Right cardiac atrium (tissue), 5 donors: Measurements from ENCODE around the gene UGT1A5. TPM values are rescaled to one million over a fixed set of nuclear protein-coding genes. Genes with fewer than 3 reads are reported as not detected.

Experiments used
- ATAC-seq, 2 donors: fragments of 200-7000 bp; cut with Tn5 transposase; one replicate each; pipeline versions ENCODE4 v1.8.0 to v1.9.1; 2020; ENCODE audit warnings: moderate library complexity in 2 of 2, mild to moderate bottlenecking in 1 of 2
- DNase-seq, 3 donors: peaks; one replicate each; pipeline ENCODE4 v3.0.0-alpha.2; 2020
- H3K27ac ChIP-seq: one replicate; pipeline ENCODE4 v1.5.1; 2013; ENCODE audit warnings: mild to moderate bottlenecking, low read length, control low read depth, moderate library complexity
- H3K27me3 ChIP-seq: one replicate; pipeline ENCODE4 v1.6.1; 2013; ENCODE audit not compliant: control insufficient read depth, insufficient read depth
- H3K4me1 ChIP-seq: one replicate; pipeline ENCODE4 v1.6.1; 2013; ENCODE audit warnings: low read length; ENCODE audit not compliant: control insufficient read depth, insufficient read depth
- H3K4me3 ChIP-seq: one replicate; pipeline ENCODE4 v1.5.1; 2013; ENCODE audit warnings: low read length, control low read depth
- H3K9me3 ChIP-seq: one replicate; pipeline ENCODE4 v1.6.1; 2013; ENCODE audit warnings: low read length; ENCODE audit not compliant: control insufficient read depth
- WGBS: extraction: QIAGEN DNeasy Blood & Tissue Kit; methylation state at CpG from one replicate; pipeline ENCODE4 v1.1.7; 2013; 5-methylcytosine and 5-hydroxymethylcytosine counted together
- intact Hi-C, 4 donors: fragments of 100-400 bp; cut with DNase I; formaldehyde crosslinking; loops; one replicate each; pipeline versions ENCODE4 v1.11.0 to v1.14.0; 2022 to 2023
- polyA plus RNA-seq: library from polyadenylated mRNA; stranded (reverse); fragments of 200-250 nt; gene quantifications from one replicate; pipeline ENCODE4 v1.2.3, GENCODE V29; 2013
- total RNA-seq, 4 donors: library from RNA; stranded (reverse); fragmentation: NEBNext Ultra II Directional; extraction: Animal tissue kit (Norgen Biotek cat#: 25700); gene quantifications; one replicate each; pipeline ENCODE4 v1.2.1, GENCODE V29; 2021
- donor health status: healthy with polysubstance abuse.
- donor health status: DM: no; HTN: yes; CAD: no.
- donor health status: DM: no; HTN: no; CAD: no.
- donor health status: DM: no; HTN: yes; CAD: no; lungs with severe emphysema.
- donor health status: DM: yes; HTN: yes; CAD: no.

The UGT1A5 gene
- total and polyA plus RNA-seq, 5 donors: not detected

DNA sequence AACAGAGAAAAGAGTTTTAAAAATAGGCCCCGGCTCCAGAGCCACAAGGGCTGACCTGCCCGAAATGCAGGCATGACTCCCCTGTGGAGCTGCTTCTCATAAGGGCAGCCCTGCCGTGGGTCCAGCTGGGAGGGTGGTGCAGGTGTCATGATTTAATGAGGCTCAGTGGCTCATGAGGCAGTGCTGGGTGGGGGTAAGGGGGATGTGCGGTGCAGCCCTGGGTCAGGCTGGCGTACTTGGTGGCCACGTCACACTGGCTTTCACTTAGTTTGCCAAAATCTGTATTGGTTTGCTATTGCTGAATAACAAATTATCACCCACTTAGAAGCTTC, 108.0 kb downstream of the UGT1A5 start:
- intact Hi-C loops: no loop called here
- ATAC-seq: no peak
- Histone ChIP-seq H3K27me3 (no peaks in the 10 kb centered on the region), H3K4me1 (no peaks in the 10 kb centered on the region), H3K9me3 (no peaks in the 10 kb centered on the region), H3K4me3 (no peak overlapping the region), H3K27ac (no peak overlapping the region)
- DNase-seq: peak in 1 of 3 donors; percentile 22
- WGBS: 86% methylated on average over 6 of the region's 6 CpGs

GRCh38 chr2:233821196-233821595, 108.5 kb downstream of the UGT1A5 start:
- Histone ChIP-seq H3K9me3 (no peaks in the 10 kb centered on the region), H3K27ac (no peak overlapping the region), H3K27me3 (no peaks in the 10 kb centered on the region), H3K4me3 (no peak overlapping the region), H3K4me1 (no peaks in the 10 kb centered on the region)
- intact Hi-C loops: no loop called here
- peak in 1 of 3 donors; percentile 1 for DNase-seq
- 86% methylated on average over 3 of the region's 3 CpGs for WGBS
- ATAC-seq: no peak

GRCh38 chr2:233821709-233822100, 109.0 kb downstream of the UGT1A5 start:
- H3K4me1 ChIP-seq: no peaks in the 10 kb centered on the region
- DNase-seq: no peak
- no peaks in the 10 kb centered on the region for H3K27me3 ChIP-seq
- no peak overlapping the region for H3K27ac ChIP-seq
- intact Hi-C loops: no loop called here
- no peaks in the 10 kb centered on the region for H3K9me3 ChIP-seq
- no peak overlapping the region for H3K4me3 ChIP-seq
- ATAC-seq: no peak
- WGBS: 94% methylated on average over 8 of the region's 8 CpGs

GRCh38 chr2:233822101-233822771, 109.5 kb downstream of the UGT1A5 start:
- no peak for ATAC-seq
- intact Hi-C loops: no loop called here
- Histone ChIP-seq H3K9me3 (no peaks in the 10 kb centered on the region), H3K27me3 (no peaks in the 10 kb centered on the region), H3K27ac (no peak overlapping the region), H3K4me1 (no peaks in the 10 kb centered on the region), H3K4me3 (no peak overlapping the region)
- 88% methylated on average over 21 of the region's 21 CpGs for WGBS
- peak in 2 of 3 donors; percentile 33 to 41 for DNase-seq

Other genes with a start within 250 kb of the UGT1A5 start
- gene USP40, start 146.1 kb upstream of the UGT1A5 start, total RNA-seq: 10 to 100 TPM; 16.8 to 18.6 (median 18.1) TPM
- 15.1 TPM for gene USP40, start 146.1 kb upstream of the UGT1A5 start, polyA plus RNA-seq
- not detected for gene UGT1A8, start 95.3 kb upstream of the UGT1A5 start, total RNA-seq
- gene UGT1A8, start 95.3 kb upstream of the UGT1A5 start, polyA plus RNA-seq: not detected
- gene UGT1A10, start 76.5 kb upstream of the UGT1A5 start, total RNA-seq: not detected
- gene UGT1A10, start 76.5 kb upstream of the UGT1A5 start, polyA plus RNA-seq: not detected
- gene UGT1A9, start 41.0 kb upstream of the UGT1A5 start, total RNA-seq: not detected
- gene UGT1A9, start 41.0 kb upstream of the UGT1A5 start, polyA plus RNA-seq: not detected
- not detected for gene UGT1A7, start 31.0 kb upstream of the UGT1A5 start, total RNA-seq
- not detected for gene UGT1A7, start 31.0 kb upstream of the UGT1A5 start, polyA plus RNA-seq
- not detected for gene UGT1A6, start 20.0 kb upstream of the UGT1A5 start, total RNA-seq
- gene UGT1A6, start 20.0 kb upstream of the UGT1A5 start, polyA plus RNA-seq: not detected
- not detected for gene UGT1A4, start 5.8 kb downstream of the UGT1A5 start, total RNA-seq
- gene UGT1A4, start 5.8 kb downstream of the UGT1A5 start, polyA plus RNA-seq: 0.07 TPM
- not detected for gene UGT1A3, start 16.1 kb downstream of the UGT1A5 start, total RNA-seq
- not detected for gene UGT1A3, start 16.1 kb downstream of the UGT1A5 start, polyA plus RNA-seq
- gene UGT1A1, start 47.4 kb downstream of the UGT1A5 start, total RNA-seq: not detected
- not detected for gene UGT1A1, start 47.4 kb downstream of the UGT1A5 start, polyA plus RNA-seq
- gene MROH2A, start 65.4 kb downstream of the UGT1A5 start, total RNA-seq: not detected
- not detected for gene MROH2A, start 65.4 kb downstream of the UGT1A5 start, polyA plus RNA-seq
- under 1 TPM in 2 of 4 donors, not detected in 2; 0.77 to 0.94 TPM for gene HJURP, start 141.6 kb downstream of the UGT1A5 start, total RNA-seq
- gene HJURP, start 141.6 kb downstream of the UGT1A5 start, polyA plus RNA-seq: 0.09 TPM
- gene TRPM8, start 204.5 kb downstream of the UGT1A5 start, total RNA-seq: not detected
- gene TRPM8, start 204.5 kb downstream of the UGT1A5 start, polyA plus RNA-seq: not detected